Spleen (tissue), 7 donors: Measurements from ENCODE around the gene NRN1L.

ENCODE experiments used
- CTCF ChIP-seq, 11 experiments: fragments of 200-600 bp in 7 of 11; fragments of 450-650 bp in 4 of 11; sonication (generic) in 4 of 11; IDR thresholded peaks in 8 of 11; conservative IDR thresholded peaks in 3 of 11; 1 replicate in 7 of 11; 2 replicates in 4 of 11; pipeline versions ENCODE4 v1.4.0 to v1.8.0; 2016 to 2021; ENCODE audit warnings: antibody characterized with exemption in 11 of 11, inconsistent platforms in 4 of 11, mild to moderate bottlenecking in 1 of 11
- POLR2A ChIP-seq, 3 donors: fragments of 450-650 bp; IDR thresholded peaks; one replicate each; pipeline ENCODE4 v1.5.1; 2017; ENCODE audit warnings: antibody characterized with exemption in 3 of 3, mild to moderate bottlenecking in 1 of 3
- donor health status: DM: no; HTN: no; CAD: no; lungs with moderate emphysema.
- donor health status: DM: no; HTN: no; CAD: no.
- donor health status: DM: no; HTN: no; CAD: no.

- TF ChIP-seq CTCF (IDR thresholded peaks at IDR 0.05 in 8 of 11, conservative IDR thresholded peaks at IDR 0.05 in 3 of 11) (no peak), POLR2A (IDR thresholded peaks at IDR 0.05) (no peak)
Observed at GRCh38 chr16:67869653-67870052, 15.0 kb upstream of the NRN1L start.
